Testis (tissue), 2 donors: ENCODE measurements around the gene STEAP1.
"Not testable (repeated sequence)": the region's sequence is repeated elsewhere in the genome, so short reads cannot be mapped to it uniquely, and the experiment has no call there.

ENCODE experiments used
- POLR2A ChIP-seq: fragments of 450-650 bp; IDR thresholded peaks from one replicate; pipeline ENCODE4 v1.6.1; 2017; ENCODE audit warnings: antibody characterized with exemption, mild to moderate bottlenecking, moderate library complexity
- TF ChIP-seq, protein P1 (sequence below), 3 experiments: fragments of 450-650 bp in 2 of 3; fragments of 200-600 bp in 1 of 3; sonication (generic) in 1 of 3; IDR thresholded peaks; one replicate each; pipeline ENCODE4 v1.5.1; 2016 to 2019; ENCODE audit warnings: antibody characterized with exemption in 3 of 3, mild to moderate bottlenecking in 2 of 3, moderate library complexity in 1 of 3

DNA sequence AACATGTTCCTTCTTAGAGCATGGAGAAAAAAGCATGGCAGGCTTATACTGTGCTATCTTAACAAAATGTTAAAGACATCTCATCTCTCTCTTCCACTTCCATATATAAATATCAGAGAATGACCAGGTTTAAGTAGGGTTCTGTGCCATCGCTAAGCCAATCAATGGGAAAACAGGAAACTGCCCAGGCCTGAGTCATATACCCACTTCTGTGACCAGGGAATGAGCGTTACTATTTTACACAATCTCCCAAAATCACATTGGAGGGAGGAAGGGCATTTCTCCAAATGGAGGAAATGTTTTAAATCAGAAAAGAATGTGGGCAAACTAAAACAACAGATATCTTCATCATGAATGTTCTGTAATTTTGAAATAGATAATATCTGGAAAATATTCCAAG, 3.1 kb downstream of the STEAP1 start:
- TF ChIP-seq, protein P1, sequence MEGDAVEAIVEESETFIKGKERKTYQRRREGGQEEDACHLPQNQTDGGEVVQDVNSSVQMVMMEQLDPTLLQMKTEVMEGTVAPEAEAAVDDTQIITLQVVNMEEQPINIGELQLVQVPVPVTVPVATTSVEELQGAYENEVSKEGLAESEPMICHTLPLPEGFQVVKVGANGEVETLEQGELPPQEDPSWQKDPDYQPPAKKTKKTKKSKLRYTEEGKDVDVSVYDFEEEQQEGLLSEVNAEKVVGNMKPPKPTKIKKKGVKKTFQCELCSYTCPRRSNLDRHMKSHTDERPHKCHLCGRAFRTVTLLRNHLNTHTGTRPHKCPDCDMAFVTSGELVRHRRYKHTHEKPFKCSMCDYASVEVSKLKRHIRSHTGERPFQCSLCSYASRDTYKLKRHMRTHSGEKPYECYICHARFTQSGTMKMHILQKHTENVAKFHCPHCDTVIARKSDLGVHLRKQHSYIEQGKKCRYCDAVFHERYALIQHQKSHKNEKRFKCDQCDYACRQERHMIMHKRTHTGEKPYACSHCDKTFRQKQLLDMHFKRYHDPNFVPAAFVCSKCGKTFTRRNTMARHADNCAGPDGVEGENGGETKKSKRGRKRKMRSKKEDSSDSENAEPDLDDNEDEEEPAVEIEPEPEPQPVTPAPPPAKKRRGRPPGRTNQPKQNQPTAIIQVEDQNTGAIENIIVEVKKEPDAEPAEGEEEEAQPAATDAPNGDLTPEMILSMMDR (IDR thresholded peaks at IDR 0.05): not testable (repeated sequence)
- not testable (repeated sequence) for TF ChIP-seq POLR2A
